GF-D8 (cell line): ENCODE data around the gene CAMKK1.
"Not testable (repeated sequence)": the region's sequence is repeated elsewhere in the genome, so short reads cannot be mapped to it uniquely, and the experiment has no call there.

Source experiments
- DNase-seq: peaks from one replicate; lab custom pipeline; 2025; lab: John Stamatoyannopoulos, UW

CAMKK1 gene

GRCh38 chr17:3846437-3847164, 46.3 kb downstream of the CAMKK1 start:
- DNase-seq: no peak

GRCh38 chr17:3845621-3846436, 47.0 kb downstream of the CAMKK1 start, which contains the start of gene NCBP3:
Gene NCBP3 (minus strand): TSS chr17:3846246. CDS start chr17:3846223, 23 bp downstream.
- DNase-seq: peak; percentile 34

- no peak for DNase-seq
Measured at GRCh38 chr17:3845291-3845620, 47.6 kb downstream of the CAMKK1 start.

GRCh38 chr17:3844556-3844955, 48.3 kb downstream of the CAMKK1 start:
- not testable (repeated sequence) for DNase-seq

GRCh38 chr17:3843935-3844516, 48.8 kb downstream of the CAMKK1 start:
- DNase-seq: no peak

- no peak for DNase-seq
Measured at GRCh38 chr17:3838206-3838605, 54.6 kb downstream of the CAMKK1 start.

- no peak for DNase-seq
Measured at GRCh38 chr17:3836551-3836950, 56.3 kb downstream of the CAMKK1 start.

GRCh38 chr17:3835410-3836229, 57.2 kb downstream of the CAMKK1 start:
- DNase-seq: no peak

GRCh38 chr17:3834811-3835210, 58.0 kb downstream of the CAMKK1 start:
- no peak for DNase-seq

GRCh38 chr17:3828852-3829232, 64.0 kb downstream of the CAMKK1 start:
- no peak for DNase-seq

GRCh38 chr17:3828151-3828851, 64.6 kb downstream of the CAMKK1 start:
- DNase-seq: no peak

- DNase-seq: no peak
Measured at GRCh38 chr17:3827124-3827773, 65.6 kb downstream of the CAMKK1 start.

GRCh38 chr17:3826191-3826590, 66.7 kb downstream of the CAMKK1 start:
- no peak for DNase-seq

- DNase-seq: no peak
Measured at GRCh38 chr17:3821101-3821500, 71.8 kb downstream of the CAMKK1 start.

- DNase-seq: no peak
Measured at GRCh38 chr17:3818786-3819185, 74.1 kb downstream of the CAMKK1 start.

- no peak for DNase-seq
Measured at GRCh38 chr17:3817851-3818605, 74.8 kb downstream of the CAMKK1 start.

GRCh38 chr17:3815925-3816324, 76.9 kb downstream of the CAMKK1 start:
- no peak for DNase-seq

- no peak for DNase-seq
Measured at GRCh38 chr17:3815122-3815521, 77.7 kb downstream of the CAMKK1 start.

GRCh38 chr17:3814361-3814760, 78.5 kb downstream of the CAMKK1 start:
- DNase-seq: no peak

- DNase-seq: no peak
Measured at GRCh38 chr17:3813171-3813570, 79.7 kb downstream of the CAMKK1 start.
